Measurements from ENCODE around the gene PRDX5.

The PRDX5 gene

DNA sequence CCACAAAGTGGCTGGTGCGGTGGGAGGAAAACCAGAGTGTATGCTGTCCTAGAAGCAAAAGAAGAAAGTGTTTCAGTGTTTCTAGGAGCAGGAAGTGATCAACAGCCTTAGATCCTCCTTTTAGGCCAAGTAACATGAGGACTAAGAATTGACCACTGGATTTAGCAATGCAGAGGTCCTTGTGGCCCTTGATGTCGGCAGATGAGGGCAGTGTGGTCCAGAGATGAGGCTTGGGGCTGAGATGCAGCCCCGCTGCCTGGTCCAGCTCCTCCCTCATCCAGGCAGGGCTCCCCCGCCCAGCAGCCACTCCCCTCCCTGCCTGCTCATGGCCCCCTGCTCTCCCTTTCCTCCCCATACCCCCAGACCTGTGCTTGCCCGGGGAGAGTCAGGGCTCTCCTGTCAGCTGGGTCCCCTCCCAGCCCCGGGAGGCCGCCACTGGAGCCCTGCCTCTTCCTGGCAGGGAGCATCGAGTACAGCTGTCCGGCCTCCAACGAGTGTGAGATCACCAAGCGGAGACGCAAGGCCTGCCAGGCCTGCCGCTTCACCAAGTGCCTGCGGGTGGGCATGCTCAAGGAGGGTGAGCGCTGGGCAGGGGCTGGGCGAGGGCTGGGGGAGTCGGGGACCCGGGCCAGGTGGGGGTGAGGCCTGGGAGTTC, 4.3 kb upstream of the PRDX5 start (continued):
- TF ChIP-seq, protein P1, sequence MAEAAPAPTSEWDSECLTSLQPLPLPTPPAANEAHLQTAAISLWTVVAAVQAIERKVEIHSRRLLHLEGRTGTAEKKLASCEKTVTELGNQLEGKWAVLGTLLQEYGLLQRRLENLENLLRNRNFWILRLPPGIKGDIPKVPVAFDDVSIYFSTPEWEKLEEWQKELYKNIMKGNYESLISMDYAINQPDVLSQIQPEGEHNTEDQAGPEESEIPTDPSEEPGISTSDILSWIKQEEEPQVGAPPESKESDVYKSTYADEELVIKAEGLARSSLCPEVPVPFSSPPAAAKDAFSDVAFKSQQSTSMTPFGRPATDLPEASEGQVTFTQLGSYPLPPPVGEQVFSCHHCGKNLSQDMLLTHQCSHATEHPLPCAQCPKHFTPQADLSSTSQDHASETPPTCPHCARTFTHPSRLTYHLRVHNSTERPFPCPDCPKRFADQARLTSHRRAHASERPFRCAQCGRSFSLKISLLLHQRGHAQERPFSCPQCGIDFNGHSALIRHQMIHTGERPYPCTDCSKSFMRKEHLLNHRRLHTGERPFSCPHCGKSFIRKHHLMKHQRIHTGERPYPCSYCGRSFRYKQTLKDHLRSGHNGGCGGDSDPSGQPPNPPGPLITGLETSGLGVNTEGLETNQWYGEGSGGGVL (tag by site-specific recombination; IDR thresholded peaks at IDR 0.05) = peak; percentile 23; the same call in 1 of the 2 replicates
- TF ChIP-seq SP3 (tag by site-specific recombination; IDR thresholded peaks at IDR 0.05) (no peak), KLF8 (tag by site-specific recombination; IDR thresholded peaks at IDR 0.05) (no peak), SETDB1 (IDR thresholded peaks at IDR 0.05; ENCODE audit: insufficient read length, low read length) (no peak), PRDM1 (tag by site-specific recombination; IDR thresholded peaks at IDR 0.05) (no peak), KLF7 (tag by site-specific recombination; IDR thresholded peaks at IDR 0.05; ENCODE audit: borderline replicate concordance) (no peak), SALL2 (tag by site-specific recombination; IDR thresholded peaks at IDR 0.05; ENCODE audit: borderline replicate concordance) (no peak), ZSCAN23 (tag by site-specific recombination; IDR thresholded peaks at IDR 0.05) (no peak), ZNF792 (tag by site-specific recombination; IDR thresholded peaks at IDR 0.05) (no peak), ZNF626 (tag by site-specific recombination; IDR thresholded peaks at IDR 0.05) (no peak), GLIS1 (tag by site-specific recombination; IDR thresholded peaks at IDR 0.05) (peak; percentile 66), GFI1B (tag by site-specific recombination; IDR thresholded peaks at IDR 0.05) (no peak), ZNF837 (tag by site-specific recombination; IDR thresholded peaks at IDR 0.05) (no peak), KLF1 (tag by site-specific recombination; IDR thresholded peaks at IDR 0.05) (0 out of 2 replicates have a peak, but pooled peaks have one; percentile 26), ZNF785 (tag by site-specific recombination; IDR thresholded peaks at IDR 0.05) (no peak)
- TF ChIP-seq, protein P2, sequence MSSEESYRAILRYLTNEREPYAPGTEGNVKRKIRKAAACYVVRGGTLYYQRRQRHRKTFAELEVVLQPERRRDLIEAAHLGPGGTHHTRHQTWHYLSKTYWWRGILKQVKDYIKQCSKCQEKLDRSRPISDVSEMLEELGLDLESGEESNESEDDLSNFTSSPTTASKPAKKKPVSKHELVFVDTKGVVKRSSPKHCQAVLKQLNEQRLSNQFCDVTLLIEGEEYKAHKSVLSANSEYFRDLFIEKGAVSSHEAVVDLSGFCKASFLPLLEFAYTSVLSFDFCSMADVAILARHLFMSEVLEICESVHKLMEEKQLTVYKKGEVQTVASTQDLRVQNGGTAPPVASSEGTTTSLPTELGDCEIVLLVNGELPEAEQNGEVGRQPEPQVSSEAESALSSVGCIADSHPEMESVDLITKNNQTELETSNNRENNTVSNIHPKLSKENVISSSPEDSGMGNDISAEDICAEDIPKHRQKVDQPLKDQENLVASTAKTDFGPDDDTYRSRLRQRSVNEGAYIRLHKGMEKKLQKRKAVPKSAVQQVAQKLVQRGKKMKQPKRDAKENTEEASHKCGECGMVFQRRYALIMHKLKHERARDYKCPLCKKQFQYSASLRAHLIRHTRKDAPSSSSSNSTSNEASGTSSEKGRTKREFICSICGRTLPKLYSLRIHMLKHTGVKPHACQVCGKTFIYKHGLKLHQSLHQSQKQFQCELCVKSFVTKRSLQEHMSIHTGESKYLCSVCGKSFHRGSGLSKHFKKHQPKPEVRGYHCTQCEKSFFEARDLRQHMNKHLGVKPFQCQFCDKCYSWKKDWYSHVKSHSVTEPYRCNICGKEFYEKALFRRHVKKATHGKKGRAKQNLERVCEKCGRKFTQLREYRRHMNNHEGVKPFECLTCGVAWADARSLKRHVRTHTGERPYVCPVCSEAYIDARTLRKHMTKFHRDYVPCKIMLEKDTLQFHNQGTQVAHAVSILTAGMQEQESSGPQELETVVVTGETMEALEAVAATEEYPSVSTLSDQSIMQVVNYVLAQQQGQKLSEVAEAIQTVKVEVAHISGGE (tag by site-specific recombination; conservative IDR thresholded peaks at IDR 0.05; ENCODE audit: low read depth) = no peak
- TF ChIP-seq, protein P3, sequence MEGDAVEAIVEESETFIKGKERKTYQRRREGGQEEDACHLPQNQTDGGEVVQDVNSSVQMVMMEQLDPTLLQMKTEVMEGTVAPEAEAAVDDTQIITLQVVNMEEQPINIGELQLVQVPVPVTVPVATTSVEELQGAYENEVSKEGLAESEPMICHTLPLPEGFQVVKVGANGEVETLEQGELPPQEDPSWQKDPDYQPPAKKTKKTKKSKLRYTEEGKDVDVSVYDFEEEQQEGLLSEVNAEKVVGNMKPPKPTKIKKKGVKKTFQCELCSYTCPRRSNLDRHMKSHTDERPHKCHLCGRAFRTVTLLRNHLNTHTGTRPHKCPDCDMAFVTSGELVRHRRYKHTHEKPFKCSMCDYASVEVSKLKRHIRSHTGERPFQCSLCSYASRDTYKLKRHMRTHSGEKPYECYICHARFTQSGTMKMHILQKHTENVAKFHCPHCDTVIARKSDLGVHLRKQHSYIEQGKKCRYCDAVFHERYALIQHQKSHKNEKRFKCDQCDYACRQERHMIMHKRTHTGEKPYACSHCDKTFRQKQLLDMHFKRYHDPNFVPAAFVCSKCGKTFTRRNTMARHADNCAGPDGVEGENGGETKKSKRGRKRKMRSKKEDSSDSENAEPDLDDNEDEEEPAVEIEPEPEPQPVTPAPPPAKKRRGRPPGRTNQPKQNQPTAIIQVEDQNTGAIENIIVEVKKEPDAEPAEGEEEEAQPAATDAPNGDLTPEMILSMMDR (tag by site-specific recombination; IDR thresholded peaks at IDR 0.05) = no peak
- TF ChIP-seq, protein P4, sequence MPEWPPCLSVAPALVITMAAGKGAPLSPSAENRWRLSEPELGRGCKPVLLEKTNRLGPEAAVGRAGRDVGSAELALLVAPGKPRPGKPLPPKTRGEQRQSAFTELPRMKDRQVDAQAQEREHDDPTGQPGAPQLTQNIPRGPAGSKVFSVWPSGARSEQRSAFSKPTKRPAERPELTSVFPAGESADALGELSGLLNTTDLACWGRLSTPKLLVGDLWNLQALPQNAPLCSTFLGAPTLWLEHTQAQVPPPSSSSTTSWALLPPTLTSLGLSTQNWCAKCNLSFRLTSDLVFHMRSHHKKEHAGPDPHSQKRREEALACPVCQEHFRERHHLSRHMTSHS (tag by site-specific recombination; IDR thresholded peaks at IDR 0.05) = no peak
- TF ChIP-seq, protein P5, sequence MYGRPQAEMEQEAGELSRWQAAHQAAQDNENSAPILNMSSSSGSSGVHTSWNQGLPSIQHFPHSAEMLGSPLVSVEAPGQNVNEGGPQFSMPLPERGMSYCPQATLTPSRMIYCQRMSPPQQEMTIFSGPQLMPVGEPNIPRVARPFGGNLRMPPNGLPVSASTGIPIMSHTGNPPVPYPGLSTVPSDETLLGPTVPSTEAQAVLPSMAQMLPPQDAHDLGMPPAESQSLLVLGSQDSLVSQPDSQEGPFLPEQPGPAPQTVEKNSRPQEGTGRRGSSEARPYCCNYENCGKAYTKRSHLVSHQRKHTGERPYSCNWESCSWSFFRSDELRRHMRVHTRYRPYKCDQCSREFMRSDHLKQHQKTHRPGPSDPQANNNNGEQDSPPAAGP (tag by site-specific recombination; IDR thresholded peaks at IDR 0.05) = peak; percentile 61; the same call in 1 of the 2 replicates
- TF ChIP-seq, protein P6, sequence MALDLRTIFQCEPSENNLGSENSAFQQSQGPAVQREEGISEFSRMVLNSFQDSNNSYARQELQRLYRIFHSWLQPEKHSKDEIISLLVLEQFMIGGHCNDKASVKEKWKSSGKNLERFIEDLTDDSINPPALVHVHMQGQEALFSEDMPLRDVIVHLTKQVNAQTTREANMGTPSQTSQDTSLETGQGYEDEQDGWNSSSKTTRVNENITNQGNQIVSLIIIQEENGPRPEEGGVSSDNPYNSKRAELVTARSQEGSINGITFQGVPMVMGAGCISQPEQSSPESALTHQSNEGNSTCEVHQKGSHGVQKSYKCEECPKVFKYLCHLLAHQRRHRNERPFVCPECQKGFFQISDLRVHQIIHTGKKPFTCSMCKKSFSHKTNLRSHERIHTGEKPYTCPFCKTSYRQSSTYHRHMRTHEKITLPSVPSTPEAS (tag by site-specific recombination; IDR thresholded peaks at IDR 0.05) = no peak

Measured in HEK293 (cell line).